Mesenchymal stem cell (in vitro differentiated cells and primary cell): ENCODE measurements around the gene KLC4.

ENCODE experiments used
- DNase-seq: peaks from one replicate; pipeline ENCODE4 v3.0.0-alpha.2; 2013
- H2AFZ ChIP-seq: one replicate; pipeline ENCODE4 v1.6.1; 2013; ENCODE audit warnings: low read depth, mild to moderate bottlenecking, control low read depth, inconsistent platforms, low read length, moderate library complexity
- H2AK5ac ChIP-seq: 2 replicates; pipeline ENCODE4 v1.6.1; 2013; ENCODE audit warnings: low read length, moderate library complexity, mild to moderate bottlenecking, inconsistent platforms; ENCODE audit not compliant: severe bottlenecking
- H2BK120ac ChIP-seq: one replicate; pipeline ENCODE4 v1.6.1; 2013; ENCODE audit warnings: low read depth, mild to moderate bottlenecking, inconsistent platforms, low read length, moderate library complexity
- H2BK12ac ChIP-seq, 2 experiments: one replicate each; pipeline ENCODE4 v1.6.1; 2013; ENCODE audit warnings: inconsistent platforms in 2 of 2, low read length in 2 of 2, mild to moderate bottlenecking in 2 of 2, moderate library complexity in 2 of 2, control low read depth in 1 of 2
- H2BK15ac ChIP-seq: one replicate; pipeline ENCODE4 v1.6.1; 2013; ENCODE audit warnings: mild to moderate bottlenecking, low read depth, inconsistent platforms; ENCODE audit not compliant: poor library complexity, severe bottlenecking
- H2BK5ac ChIP-seq: 2 replicates; pipeline ENCODE4 v1.6.1; 2013; ENCODE audit warnings: low read depth, mild to moderate bottlenecking, low read length, control low read depth, inconsistent platforms; ENCODE audit not compliant: poor library complexity, severe bottlenecking
- H3K14ac ChIP-seq, 2 experiments: one replicate each; pipeline ENCODE4 v1.6.1; 2013; ENCODE audit warnings: inconsistent platforms in 2 of 2, low read length in 2 of 2, control low read depth in 1 of 2, mild to moderate bottlenecking in 1 of 2, moderate library complexity in 1 of 2
- H3K18ac ChIP-seq, 2 experiments: one replicate each; pipeline ENCODE4 v1.6.1; 2013; ENCODE audit warnings: inconsistent platforms in 2 of 2, low read length in 2 of 2, control low read depth in 1 of 2, low read depth in 1 of 2, mild to moderate bottlenecking in 1 of 2
- H3K23ac ChIP-seq, 2 experiments: one replicate each; pipeline ENCODE4 v1.6.1; 2013; ENCODE audit warnings: inconsistent platforms in 2 of 2, low read length in 2 of 2, mild to moderate bottlenecking in 2 of 2, moderate library complexity in 2 of 2, control low read depth in 1 of 2
- H3K27ac ChIP-seq: 2 replicates; pipeline ENCODE4 v1.5.1; 2013; ENCODE audit warnings: mild to moderate bottlenecking, moderate library complexity, low read length, control low read depth, inconsistent platforms; ENCODE audit not compliant: poor library complexity, severe bottlenecking
- H3K27me3 ChIP-seq, 2 experiments: 2 replicates each; pipeline versions ENCODE4 v1.6.1 to v1.7.0; 2013; ENCODE audit warnings: low read length in 2 of 2, mild to moderate bottlenecking in 2 of 2, moderate library complexity in 2 of 2, control low read depth in 1 of 2, inconsistent platforms in 1 of 2; ENCODE audit not compliant: control insufficient read depth in 1 of 2, insufficient read depth in 1 of 2
- H3K36me3 ChIP-seq, 2 experiments: 2 replicates each; pipeline versions ENCODE4 v1.6.1 to v1.7.0; 2013; ENCODE audit warnings: low read length in 2 of 2, control low read depth in 1 of 2, inconsistent platforms in 1 of 2, low read depth in 1 of 2, mild to moderate bottlenecking in 1 of 2; ENCODE audit not compliant: insufficient read depth in 2 of 2, control insufficient read depth in 1 of 2
- H3K4ac ChIP-seq, 2 experiments: one replicate each; pipeline ENCODE4 v1.6.1; 2013; ENCODE audit warnings: inconsistent platforms in 2 of 2, low read length in 2 of 2, mild to moderate bottlenecking in 2 of 2, moderate library complexity in 2 of 2, control low read depth in 1 of 2, low read depth in 1 of 2
- H3K4me1 ChIP-seq: 2 replicates; pipeline ENCODE4 v1.6.1; 2013; ENCODE audit warnings: low read depth, low read length, control low read depth; ENCODE audit not compliant: control insufficient read depth, insufficient read depth
- H3K4me2 ChIP-seq: 2 replicates; pipeline ENCODE4 v1.6.1; 2013; ENCODE audit warnings: low read length, mild to moderate bottlenecking, inconsistent platforms; ENCODE audit not compliant: poor library complexity, severe bottlenecking
- H3K4me3 ChIP-seq, 2 experiments: 2 replicates each; pipeline versions ENCODE4 v1.5.1 to v1.7.0; 2013; ENCODE audit warnings: low read length in 2 of 2, mild to moderate bottlenecking in 2 of 2, control low read depth in 1 of 2, low read depth in 1 of 2; ENCODE audit not compliant: insufficient read depth in 1 of 2
- H3K79me1 ChIP-seq: replicated peaks from 2 replicates; pipeline ENCODE4 v1.6.1; 2013; ENCODE audit warnings: mild to moderate bottlenecking, control low read depth, low read length, inconsistent platforms; ENCODE audit not compliant: poor library complexity, severe bottlenecking
- H3K9ac ChIP-seq: 2 replicates; pipeline ENCODE4 v1.7.0; 2013; ENCODE audit warnings: mild to moderate bottlenecking, low read length, moderate library complexity
- H3K9me3 ChIP-seq: 2 replicates; pipeline ENCODE4 v1.7.0; 2013; ENCODE audit warnings: mild to moderate bottlenecking, low read length; ENCODE audit not compliant: control insufficient read depth
- H4K8ac ChIP-seq: one replicate; pipeline ENCODE4 v1.6.1; 2013; ENCODE audit warnings: inconsistent platforms, mild to moderate bottlenecking, low read length, moderate library complexity
- H4K91ac ChIP-seq: one replicate; pipeline ENCODE4 v1.6.1; 2013; ENCODE audit warnings: mild to moderate bottlenecking, low read length, inconsistent platforms
- WGBS: methylation state at CpG from one replicate; pipeline ENCODE4 v1.1.7; 2013; ENCODE audit warnings: mixed read lengths; 5-methylcytosine and 5-hydroxymethylcytosine counted together

KLC4 gene

DNA sequence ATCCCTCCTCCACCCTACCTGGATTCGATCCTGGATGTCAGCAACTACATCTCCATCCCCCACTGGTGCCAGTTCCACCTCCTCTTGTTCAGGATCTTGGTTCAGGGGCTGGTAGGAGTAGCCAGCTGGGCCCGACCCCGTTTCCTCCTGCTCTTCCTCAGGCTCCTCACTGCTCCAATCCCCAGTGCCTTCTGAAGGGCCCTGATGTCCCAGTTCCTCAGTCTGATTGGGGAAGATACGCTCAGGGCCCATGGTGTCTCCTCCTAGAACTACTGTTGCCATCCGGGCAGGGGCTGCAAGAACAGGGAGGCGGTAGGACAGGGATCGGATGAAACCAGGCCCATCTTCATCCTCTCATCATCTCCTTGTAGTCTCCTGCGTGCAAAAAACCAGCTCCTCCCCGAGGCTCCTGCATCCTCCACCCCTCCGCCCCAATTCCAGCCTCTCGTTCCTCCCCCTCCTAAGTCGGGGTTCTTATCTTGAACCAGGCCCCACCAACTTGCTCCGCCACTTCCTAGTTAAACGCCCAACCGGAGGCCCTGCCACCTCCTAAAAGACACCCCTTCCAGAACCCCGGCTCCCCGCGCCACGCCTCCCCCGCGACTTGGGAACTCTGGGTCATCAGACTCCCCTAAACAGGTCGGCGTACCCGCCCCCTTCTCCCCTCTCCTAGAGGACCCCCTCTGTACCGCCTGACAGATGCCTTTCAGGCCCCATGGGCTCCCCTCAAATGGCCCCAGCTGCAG lies 46.2 kb upstream of the KLC4 start:
- H4K8ac ChIP-seq: no peak overlapping the region
- peak overlapping the region; percentile 9 for H2BK120ac ChIP-seq
- H3K18ac ChIP-seq: peak overlapping the region in 1 of 2 experiments; percentile 54
- H3K79me1 ChIP-seq: peaks cover 33% of the 10 kb centered on the region
- peak overlapping the region; percentile 92 for H3K9ac ChIP-seq
- no peak overlapping the region for H3K4ac ChIP-seq
- 7% methylated on average over 25 of the region's 25 CpGs for WGBS
- peaks cover 63% of the 10 kb centered on the region in 2 experiments for H3K36me3 ChIP-seq
- peaks cover 29% of the 10 kb centered on the region for H3K4me1 ChIP-seq
- H4K91ac ChIP-seq: no peak overlapping the region
- H2BK12ac ChIP-seq: no peak overlapping the region
- no peaks in the 10 kb centered on the region for H3K27me3 ChIP-seq
- H3K27ac ChIP-seq: peak overlapping the region; percentile 10
- peak overlapping the region; percentile 79 for H3K4me2 ChIP-seq
- H2AK5ac ChIP-seq: no peak overlapping the region
- no peak overlapping the region for H2BK5ac ChIP-seq
- peak; percentile 32 for DNase-seq
- H3K4me3 ChIP-seq: peak overlapping the region; percentile 68 to 92
- no peaks in the 10 kb centered on the region for H3K9me3 ChIP-seq
- H2BK15ac ChIP-seq: peak overlapping the region; percentile 31
- peak overlapping the region in 1 of 2 experiments; percentile 82 for H3K14ac ChIP-seq
- no peak overlapping the region for H3K23ac ChIP-seq
- H2AFZ ChIP-seq: peak overlapping the region; percentile 18

DNA sequence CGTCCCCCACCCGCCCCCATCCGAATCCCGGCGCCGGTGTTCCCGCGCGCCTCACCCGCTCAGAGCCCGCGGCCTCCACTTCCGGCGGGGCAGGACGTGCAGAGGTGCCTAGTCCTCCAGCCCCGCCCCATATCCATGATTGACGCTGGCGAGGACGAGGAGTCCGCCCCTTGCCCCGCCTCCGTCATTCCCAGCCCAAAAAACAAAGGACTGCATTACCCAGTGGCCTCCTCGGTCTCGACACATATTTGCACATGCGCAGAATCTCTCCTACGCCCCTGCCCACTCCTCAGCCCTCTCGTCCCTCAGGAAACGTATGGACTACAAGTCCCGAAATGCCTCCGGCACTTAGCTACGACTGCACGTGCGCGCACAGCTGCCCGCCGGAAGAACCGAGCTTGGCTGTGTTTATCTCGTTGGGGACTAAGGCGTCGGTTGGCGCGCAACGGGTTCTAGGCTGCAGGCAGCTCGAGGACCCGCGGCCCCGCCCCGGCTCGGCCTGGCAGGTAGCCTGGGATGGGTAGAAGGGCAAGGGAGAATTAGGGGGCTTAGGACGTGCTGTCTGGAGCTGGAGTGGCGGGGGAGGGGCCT lies 45.5 kb upstream of the KLC4 start, which contains the start of the genes KLHDC3 and MEA1:
Gene KLHDC3, plus strand, starts transcription at position 407 of the 591 bp plus-strand sequence. CDS start 2,944 bp downstream, outside the sequence.
Gene MEA1, minus strand, starts transcription at position 104 of the 591 bp plus-strand sequence. CDS start 133 bp downstream, outside the sequence.
- Histone ChIP-seq H3K27ac (peak within 1 kb of the TSS; percentile 72), H2BK5ac (peak within 1 kb of the TSS; percentile 53), H2AFZ (peak within 1 kb of the TSS; percentile 18), H4K8ac (peak within 1 kb of the TSS; percentile 95), H2BK15ac (peak within 1 kb of the TSS; percentile 31), H3K4me3 (peak within 1 kb of the TSS; percentile 93 to 100), H3K23ac (peak within 1 kb of the TSS in 1 of 2 experiments; percentile 75), H3K36me3 (peaks cover 62 to 63% of the 10 kb centered on the region in 2 experiments), H4K91ac (peak within 1 kb of the TSS; percentile 95), H3K27me3 (no peaks in the 10 kb centered on the region), H3K14ac (peak within 1 kb of the TSS in 1 of 2 experiments; percentile 91), H3K4ac (peak within 1 kb of the TSS; percentile 77 to 83), H3K4me2 (peak within 1 kb of the TSS; percentile 84), H2BK12ac (no peak within 1 kb of the TSS), H2BK120ac (peak within 1 kb of the TSS; percentile 89), H3K4me1 (peaks cover 29% of the 10 kb centered on the region), H3K9ac (peak within 1 kb of the TSS; percentile 99), H3K79me1 (peaks cover 31% of the 10 kb centered on the region), H3K9me3 (no peaks in the 10 kb centered on the region), H2AK5ac (peak within 1 kb of the TSS; percentile 86), H3K18ac (peak within 1 kb of the TSS; percentile 83 to 97)
- DNase-seq: peak; percentile 100
- under 1% methylated on average over 51 of the region's 51 CpGs for WGBS

DNA sequence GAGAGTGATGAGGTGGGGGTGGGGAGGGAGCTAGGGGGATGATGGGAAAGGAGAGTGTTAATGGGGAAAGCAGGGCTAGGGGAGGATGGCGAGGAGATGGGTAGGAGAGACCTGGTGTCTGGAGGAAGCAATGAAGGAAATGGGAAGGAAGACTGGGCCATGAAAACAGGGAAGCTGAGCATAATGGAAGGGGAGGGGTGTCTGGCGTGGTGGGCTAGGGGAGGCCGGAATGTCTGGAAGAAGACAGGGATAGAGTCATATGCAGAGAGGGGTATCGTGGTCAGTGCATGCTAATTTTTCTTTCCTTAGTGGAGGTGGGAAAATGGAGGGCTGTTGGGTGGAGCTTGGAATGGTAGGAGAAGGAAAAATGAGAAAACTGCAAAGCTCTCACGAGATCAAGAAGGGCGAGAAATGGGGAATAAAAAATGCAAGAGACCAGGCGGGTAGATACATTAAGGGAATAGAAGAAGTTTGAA lies 45.0 kb upstream of the KLC4 start:
- H2BK15ac ChIP-seq: no peak overlapping the region
- peak overlapping the region in 1 of 2 experiments; percentile 91 for H3K14ac ChIP-seq
- no peak overlapping the region for H2AFZ ChIP-seq
- H4K91ac ChIP-seq: peak overlapping the region; percentile 85
- H3K4me3 ChIP-seq: peak overlapping the region; percentile 93 to 100
- peaks cover 29% of the 10 kb centered on the region for H3K4me1 ChIP-seq
- H3K23ac ChIP-seq: peak overlapping the region in 1 of 2 experiments; percentile 75
- no peak overlapping the region for H2BK12ac ChIP-seq
- H2BK120ac ChIP-seq: peak overlapping the region; percentile 89
- H4K8ac ChIP-seq: peak overlapping the region; percentile 95
- peak overlapping the region; percentile 53 for H2BK5ac ChIP-seq
- peak overlapping the region; percentile 75 to 97 for H3K18ac ChIP-seq
- peak overlapping the region; percentile 84 for H3K4me2 ChIP-seq
- no peaks in the 10 kb centered on the region for H3K27me3 ChIP-seq
- 2% methylated on average over 7 of the region's 7 CpGs for WGBS
- peak overlapping the region; percentile 77 to 83 for H3K4ac ChIP-seq
- peak overlapping the region; percentile 72 for H3K27ac ChIP-seq
- H3K79me1 ChIP-seq: peaks cover 31% of the 10 kb centered on the region
- peak overlapping the region; percentile 99 for H3K9ac ChIP-seq
- peak overlapping the region; percentile 86 for H2AK5ac ChIP-seq
- peak; percentile 63 for DNase-seq
- peaks cover 60 to 63% of the 10 kb centered on the region in 2 experiments for H3K36me3 ChIP-seq
- no peaks in the 10 kb centered on the region for H3K9me3 ChIP-seq
